Upper lobe of left lung (tissue), 6 donors: ENCODE measurements around the gene GGT5. TPM values are rescaled to one million over a fixed set of nuclear protein-coding genes. Genes with fewer than 3 reads are reported as not detected.

Experiments used
- ATAC-seq, 2 donors: fragments of 200-7000 bp; cut with Tn5 transposase; one replicate each; pipeline ENCODE4 v1.9.1; 2022; ENCODE audit warnings: mild to moderate bottlenecking in 2 of 2, moderate library complexity in 2 of 2; ENCODE audit not compliant: low FRiP score in 2 of 2
- DNase-seq, 2 donors: peaks; one replicate each; pipeline ENCODE4 v3.0.0-alpha.2; 2019 to 2020
- H3K27ac ChIP-seq, 4 donors: fragments of 200-600 bp; sonication (generic); one replicate each; pipeline ENCODE4 v1.5.1; 2016 to 2019
- H3K27me3 ChIP-seq, 4 donors: fragments of 200-600 bp; sonication (generic); one replicate each; pipeline ENCODE4 v1.5.1; 2017 to 2019
- H3K36me3 ChIP-seq, 4 donors: fragments of 200-600 bp; sonication (generic); one replicate each; pipeline ENCODE4 v1.5.1; 2016 to 2019
- H3K4me1 ChIP-seq, 4 donors: fragments of 200-600 bp; sonication (generic); one replicate each; pipeline ENCODE4 v1.5.1; 2018 to 2019
- H3K4me3 ChIP-seq, 4 donors: fragments of 200-600 bp; sonication (generic); one replicate each; pipeline ENCODE4 v1.5.1; 2017 to 2019; ENCODE audit warnings: mild to moderate bottlenecking in 2 of 4, moderate library complexity in 1 of 4
- H3K9me3 ChIP-seq, 4 donors: fragments of 200-600 bp; sonication (generic); one replicate each; pipeline ENCODE4 v1.5.1; 2018 to 2019
- CTCF ChIP-seq, 6 experiments: fragments of 450-650 bp in 4 of 6; fragments of 200-600 bp in 2 of 6; sonication (generic) in 2 of 6; IDR thresholded peaks; one replicate each; pipeline ENCODE4 v1.5.1; 2016 to 2019; ENCODE audit warnings: antibody characterized with exemption in 6 of 6
- EP300 ChIP-seq, 4 donors: sonication (generic); formaldehyde crosslinking; IDR thresholded peaks; one replicate each; pipeline ENCODE4 v1.5.1; 2017; ENCODE audit warnings: antibody characterized with exemption in 4 of 4, control low read depth in 2 of 4
- POLR2A ChIP-seq, 4 donors: fragments of 450-650 bp; IDR thresholded peaks; one replicate each; pipeline ENCODE4 v1.5.1; 2016 to 2017; ENCODE audit warnings: antibody characterized with exemption in 4 of 4, mild to moderate bottlenecking in 2 of 4
- POLR2AphosphoS5 ChIP-seq, 2 donors: sonication (generic); formaldehyde crosslinking; IDR thresholded peaks; one replicate each; pipeline ENCODE4 v1.5.1; 2017; ENCODE audit warnings: antibody characterized with exemption in 2 of 2
- WGBS, 2 donors: methylation state at CpG; one replicate each; pipeline ENCODE4 v1.1.5; 2017 to 2018; 5-methylcytosine and 5-hydroxymethylcytosine counted together
- total RNA-seq, 6 donors: library from RNA; depleted of rRNA in 4 of 6; stranded (reverse); fragments of >200 nt in 4 of 6; gene quantifications; one replicate each; pipeline versions ENCODE4 v1.1.0 to v1.2.1, GENCODE V29; 2016 to 2021
- donor health status: DM: no; HTN: no; CAD: no; lungs with moderate emphysema.
- donor health status: DM: no; HTN: yes; CAD: no; lungs with severe emphysema.

GGT5 gene
- total RNA-seq, 6 donors from 2014 or later = 4.2 to 47.4 (median 29.6) TPM

- Histone ChIP-seq H3K4me1 (no peaks in the 10 kb centered on the region), H3K27ac (no peak overlapping the region), H3K36me3 (peaks cover 0 to 7% (median 2%) of the 10 kb centered on the region in 4 donors), H3K27me3 (no peaks in the 10 kb centered on the region), H3K4me3 (no peak overlapping the region), H3K9me3 (no peaks in the 10 kb centered on the region)
- DNase-seq (peak in 1 of 2 donors; percentile 69), ATAC-seq (peak in 1 of 2 donors; percentile 13)
- whole genome bisulfite sequencing, 2 donors = 96% methylated on average over 15 of the region's 15 CpGs; no CpG with 5 or more reads in 1 of the 2 donors
- TF ChIP-seq CTCF (IDR thresholded peaks at IDR 0.05) = no peak
- no peak for TF ChIP-seq POLR2A (IDR thresholded peaks at IDR 0.05)
- no peak for TF ChIP-seq POLR2AphosphoS5 (IDR thresholded peaks at IDR 0.05)
- no peak for TF ChIP-seq EP300 (IDR thresholded peaks at IDR 0.05)
Observed at GRCh38 chr22:24232725-24233124, 12.2 kb downstream of the GGT5 start.

- TF ChIP-seq POLR2AphosphoS5 (IDR thresholded peaks at IDR 0.05) (no peak), EP300 (IDR thresholded peaks at IDR 0.05) (no peak)
- 96% methylated on average over 4 of the region's 6 CpGs; no CpG with 5 or more reads in 1 of the 2 donors for WGBS, 2 donors
Observed at GRCh38 chr22:24232124-24232523, 12.8 kb downstream of the GGT5 start.

GRCh38 chr22:24231706-24232105 is 13.2 kb downstream of the GGT5 start:
- ATAC-seq (peak in 1 of 2 donors; percentile 9), DNase-seq (no peak)
- H3K9me3 ChIP-seq = no peaks in the 10 kb centered on the region
- H3K27me3 ChIP-seq = no peaks in the 10 kb centered on the region
- H3K36me3 ChIP-seq = peaks cover 0 to 12% (median 3%) of the 10 kb centered on the region in 4 donors
- H3K27ac ChIP-seq = no peak overlapping the region
- no peaks in the 10 kb centered on the region for H3K4me1 ChIP-seq
- no peak overlapping the region for H3K4me3 ChIP-seq
- no peak for TF ChIP-seq POLR2AphosphoS5 (IDR thresholded peaks at IDR 0.05)
- TF ChIP-seq CTCF (IDR thresholded peaks at IDR 0.05) = no peak
- no peak for TF ChIP-seq EP300 (IDR thresholded peaks at IDR 0.05)
- no peak for TF ChIP-seq POLR2A (IDR thresholded peaks at IDR 0.05)
- 92 to 100% methylated on average over 1 to 8 of the region's 9 CpGs for WGBS, 2 donors

More at GRCh38 chr22:24232124-24232523, 12.8 kb downstream of the GGT5 start:
- Histone ChIP-seq H3K4me3 (no peak overlapping the region), H3K9me3 (no peaks in the 10 kb centered on the region), H3K27ac (no peak overlapping the region), H3K36me3 (peaks cover 0 to 8% (median 3%) of the 10 kb centered on the region in 4 donors), H3K27me3 (no peaks in the 10 kb centered on the region), H3K4me1 (no peaks in the 10 kb centered on the region)
- ATAC-seq (peak; percentile 12 to 23), DNase-seq (peak in 1 of 2 donors; percentile 52)

GRCh38 chr22:24230911-24231656 is 13.8 kb downstream of the GGT5 start:
- DNase-seq = peak; percentile 58 to 60

More at GRCh38 chr22:24230911-24231656, 13.8 kb downstream of the GGT5 start:
- H3K9me3 ChIP-seq = no peaks in the 10 kb centered on the region
- 62 to 69% methylated on average over 10 to 18 of the region's 18 CpGs for WGBS, 2 donors
- peaks cover 0 to 17% (median 4%) of the 10 kb centered on the region in 4 donors for H3K36me3 ChIP-seq
- no peak overlapping the region for H3K27ac ChIP-seq
- ATAC-seq = peak; percentile 43 to 67
- H3K4me1 ChIP-seq = no peaks in the 10 kb centered on the region
- no peaks in the 10 kb centered on the region for H3K27me3 ChIP-seq
- no peak overlapping the region for H3K4me3 ChIP-seq
- TF ChIP-seq CTCF (IDR thresholded peaks at IDR 0.05) = peak; percentile 35 to 48 (median 41)
- no peak for TF ChIP-seq EP300 (IDR thresholded peaks at IDR 0.05)
- no peak for TF ChIP-seq POLR2A (IDR thresholded peaks at IDR 0.05)
